ENCODE results near the gene VCAN.

- TF ChIP-seq EZH2 (IDR thresholded peaks at IDR 0.05; ENCODE audit: insufficient read depth, low read length) (no peak), CTCF (IDR thresholded peaks at IDR 0.05; ENCODE audit: insufficient read depth, low read depth, low read length) (no peak)
These were observed 29.8 kb upstream of the VCAN start for GRCh38 chr5:83441747-83442146.

Measured in astrocyte (in vitro differentiated cells and primary cell).